ENCODE data around the gene RSRC1. TPM values are rescaled to one million over a fixed set of nuclear protein-coding genes. Genes with fewer than 3 reads are reported as not detected.
A peak's percentile ranks its signal among the peaks of the same experiment; 100 is the strongest.

The RSRC1 gene
- total RNA-seq, 1 experiment from 2014 or later, result 37.9 TPM

GRCh38 chr3:158205994-158206393, 96.1 kb downstream of the RSRC1 start:
- DNase-seq, result no peak

More at GRCh38 chr3:158205994-158206393, 96.1 kb downstream of the RSRC1 start:
- Histone ChIP-seq H3K23ac (ENCODE audit: insufficient read length, low read depth, low read length) (no peak overlapping the region), H3K27ac (ENCODE audit: insufficient read length, low read depth, low read length) (no peak overlapping the region), H3K4me2 (ENCODE audit: insufficient read depth, insufficient read length, low read length) (no peak overlapping the region), H3K18ac (ENCODE audit: insufficient read length, low read depth, low read length) (no peak overlapping the region), H2AK5ac (ENCODE audit: insufficient read length, low read length) (no peak overlapping the region), H3K56ac (ENCODE audit: insufficient read length, low read depth, low read length) (no peak overlapping the region), H3T11ph (ENCODE audit: low read length) (no peak overlapping the region), H3K23me2 (ENCODE audit: insufficient read length, low read depth, low read length, poor library complexity, severe bottlenecking) (no peaks in the 10 kb centered on the region), H4K20me1 (ENCODE audit: control insufficient read depth, insufficient read depth, insufficient read length) (no peaks in the 10 kb centered on the region), H2BK20ac (ENCODE audit: low read depth, low read length, poor library complexity, severe bottlenecking) (no peak overlapping the region), H3K9me3 (ENCODE audit: control insufficient read depth, low read depth, low read length) (no peaks in the 10 kb centered on the region), H2BK120ac (ENCODE audit: low read depth, low read length, poor library complexity, severe bottlenecking) (no peak overlapping the region), H3K79me2 (ENCODE audit: insufficient read depth, low read length) (no peaks in the 10 kb centered on the region; the same call in 1 of the 2 replicates), H3K27me3 (ENCODE audit: insufficient read depth, low read length) (no peaks in the 10 kb centered on the region), H3K14ac (ENCODE audit: insufficient read depth, low read length) (no peak overlapping the region), H4K5ac (ENCODE audit: insufficient read length, low read depth, low read length) (no peak overlapping the region), H3K9ac (ENCODE audit: extremely low read depth, insufficient read length, low read length) (no peak overlapping the region), H2AFZ (ENCODE audit: low read length) (no peak overlapping the region), H4K91ac (ENCODE audit: insufficient read length, low read depth, low read length) (no peak overlapping the region), H4K8ac (replicated peaks; ENCODE audit: insufficient read length, low read depth, low read length) (no peak overlapping the region), H3K4ac (ENCODE audit: low read depth, low read length) (no peak overlapping the region), H2BK15ac (ENCODE audit: low read depth, low read length) (no peak overlapping the region), H3K79me1 (ENCODE audit: insufficient read depth, low read depth, low read length, poor library complexity, severe bottlenecking) (no peaks in the 10 kb centered on the region), H3K4me1 (ENCODE audit: insufficient read depth, low read length) (no peaks in the 10 kb centered on the region), H2BK12ac (ENCODE audit: insufficient read length, low read depth, low read length) (no peak overlapping the region), H2BK5ac (ENCODE audit: insufficient read length, low read length) (no peak overlapping the region)
- H3K27me3 Mint-ChIP-seq (ENCODE audit: low read depth), result no peaks in the 10 kb centered on the region
- TF ChIP-seq CTCF (conservative IDR thresholded peaks at IDR 0.05), result no peak
- WGBS (ENCODE audit: extremely low coverage, insufficient read length, low lambda C conversion rate), result no CpG with 5 or more reads among the region's 2 CpGs
- H3K4me1 Mint-ChIP-seq, result no peaks in the 10 kb centered on the region
- no peak overlapping the region for H3K4me3 Mint-ChIP-seq
- H3K27ac Mint-ChIP-seq, result peak overlapping the region in 1 of 3 experiments; percentile 36; a peak in 1 of 7 replicates
- peaks cover 4 to 9% (median 6%) of the 10 kb centered on the region in 3 experiments for H3K36me3 Mint-ChIP-seq (ENCODE audit: insufficient read depth in 1 of 3, low read depth in 3 of 3)
- peaks cover 6 to 8% of the 10 kb centered on the region in 2 experiments; a peak in 4 of 5 replicates for H3K9me3 Mint-ChIP-seq
